Activated T-cell treated with anti-CD3 and anti-CD28 coated beads, Interleukin-2, amount 50 U/mL, for 24 hours (primary cell): ENCODE data around the gene TRIM67.

Source experiments
- DNase-seq: peaks from one replicate; pipeline ENCODE4 v3.0.0-alpha.2; 2020
- H3K27ac Mint-ChIP-seq: 2 replicates; pipeline ENCODE4 v1.8.0; 2020; ENCODE audit warnings: mild to moderate bottlenecking, mixed read lengths
- H3K27me3 Mint-ChIP-seq: 2 replicates; pipeline ENCODE4 v1.8.0; 2020; ENCODE audit warnings: mixed read lengths
- H3K36me3 Mint-ChIP-seq: 2 replicates; pipeline ENCODE4 v1.8.0; 2020; ENCODE audit warnings: low read depth, mixed read lengths
- H3K4me1 Mint-ChIP-seq: 2 replicates; pipeline ENCODE4 v1.8.0; 2020; ENCODE audit warnings: low read depth, mixed read lengths
- H3K4me3 Mint-ChIP-seq: 2 replicates; pipeline ENCODE4 v1.8.0; 2020; ENCODE audit warnings: mild to moderate bottlenecking, moderate library complexity, mixed read lengths
- H3K9me3 Mint-ChIP-seq: 2 replicates; pipeline ENCODE4 v1.8.0; 2020; ENCODE audit warnings: mixed read lengths

Gene TRIM67

GRCh38 chr1:231213831-231214573, 52.1 kb downstream of the TRIM67 start:
- Mint-ChIP-seq H3K36me3 (no peaks in the 10 kb centered on the region), H3K4me1 (peaks cover 20% of the 10 kb centered on the region), H3K27me3 (no peaks in the 10 kb centered on the region), H3K4me3 (no peak overlapping the region), H3K27ac (no peak overlapping the region), H3K9me3 (no peaks in the 10 kb centered on the region)
- no peak for DNase-seq

- Mint-ChIP-seq H3K4me1 (peaks cover 20% of the 10 kb centered on the region), H3K27me3 (no peaks in the 10 kb centered on the region), H3K4me3 (no peak overlapping the region), H3K9me3 (no peaks in the 10 kb centered on the region), H3K36me3 (no peaks in the 10 kb centered on the region), H3K27ac (no peak overlapping the region)
- no peak for DNase-seq
These were observed 53.2 kb downstream of the TRIM67 start for GRCh38 chr1:231214918-231215680.

DNA sequence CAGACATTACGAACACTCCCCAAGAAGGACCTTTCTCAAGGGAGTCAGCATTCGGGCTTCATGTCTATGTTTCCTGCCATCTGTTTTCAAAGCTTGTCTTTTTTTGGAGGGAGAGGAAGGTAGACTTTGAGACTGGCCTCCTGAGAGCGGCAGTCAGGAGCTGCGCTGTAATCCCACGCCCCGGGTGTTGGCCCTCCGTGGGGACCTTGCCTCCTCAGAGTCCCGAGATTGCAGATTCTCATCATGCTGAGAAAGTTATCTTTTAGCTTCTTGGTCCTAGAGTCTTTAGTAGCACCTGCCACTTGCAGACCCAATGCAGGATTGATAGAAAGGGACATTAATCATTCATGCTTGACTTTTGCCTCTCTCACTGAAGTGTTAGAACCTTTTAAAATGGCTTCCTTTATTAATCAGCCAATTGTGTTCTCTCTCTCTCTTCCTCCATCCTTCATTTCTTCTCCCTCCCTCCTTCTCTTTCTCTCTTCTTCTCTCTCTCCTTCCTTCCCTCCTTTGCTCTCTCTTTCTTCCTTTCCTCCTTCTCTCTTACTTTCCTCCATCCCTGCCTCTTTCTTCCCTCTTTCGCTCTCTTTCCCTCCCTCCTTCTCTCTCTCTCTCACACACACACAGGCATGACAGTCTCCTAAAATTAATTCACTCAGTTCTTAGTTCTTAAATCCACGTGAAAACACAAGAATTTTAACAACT, 54.0 kb downstream of the TRIM67 start:
- no peaks in the 10 kb centered on the region for H3K27me3 Mint-ChIP-seq
- H3K4me1 Mint-ChIP-seq, result peaks cover 20% of the 10 kb centered on the region
- no peaks in the 10 kb centered on the region for H3K36me3 Mint-ChIP-seq
- H3K4me3 Mint-ChIP-seq, result no peak overlapping the region
- DNase-seq, result no peak
- H3K27ac Mint-ChIP-seq, result no peak overlapping the region
- H3K9me3 Mint-ChIP-seq, result no peaks in the 10 kb centered on the region

GRCh38 chr1:231216498-231216897, 54.6 kb downstream of the TRIM67 start:
- no peak overlapping the region for H3K27ac Mint-ChIP-seq
- no peak overlapping the region for H3K4me3 Mint-ChIP-seq
- no peaks in the 10 kb centered on the region for H3K9me3 Mint-ChIP-seq
- H3K27me3 Mint-ChIP-seq, result no peaks in the 10 kb centered on the region
- H3K4me1 Mint-ChIP-seq, result peaks cover 15% of the 10 kb centered on the region
- no peak for DNase-seq
- peaks cover 4% of the 10 kb centered on the region for H3K36me3 Mint-ChIP-seq

GRCh38 chr1:231217056-231217455, 55.2 kb downstream of the TRIM67 start:
- Mint-ChIP-seq H3K4me1 (peaks cover 11% of the 10 kb centered on the region), H3K36me3 (peaks cover 7% of the 10 kb centered on the region), H3K27me3 (no peaks in the 10 kb centered on the region), H3K27ac (no peak overlapping the region), H3K4me3 (no peak overlapping the region), H3K9me3 (no peaks in the 10 kb centered on the region)
- no peak for DNase-seq

DNA sequence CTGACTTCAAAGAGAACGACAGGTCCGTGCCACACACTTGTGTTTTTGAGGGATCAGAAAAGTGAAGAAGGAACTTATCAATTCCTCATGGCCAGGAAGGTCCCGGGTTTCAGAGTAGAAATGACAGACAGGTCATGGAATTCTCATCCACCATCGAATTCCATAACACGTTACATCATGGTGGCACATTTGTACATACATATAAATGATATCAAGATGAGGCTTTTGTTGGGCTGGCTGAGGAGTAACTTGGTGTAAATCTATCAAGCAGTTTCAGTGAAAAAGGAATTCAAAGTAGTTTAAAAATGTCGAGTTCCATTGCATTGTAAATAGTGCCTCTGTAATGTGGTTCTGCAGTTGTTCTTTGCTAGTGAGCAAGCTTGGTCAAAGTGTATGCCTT, 56.2 kb downstream of the TRIM67 start:
- H3K27me3 Mint-ChIP-seq, result no peaks in the 10 kb centered on the region
- H3K4me3 Mint-ChIP-seq, result no peak overlapping the region
- DNase-seq, result no peak
- no peaks in the 10 kb centered on the region for H3K9me3 Mint-ChIP-seq
- peaks cover 12% of the 10 kb centered on the region for H3K36me3 Mint-ChIP-seq
- H3K4me1 Mint-ChIP-seq, result peaks cover 11% of the 10 kb centered on the region
- H3K27ac Mint-ChIP-seq, result no peak overlapping the region

- Mint-ChIP-seq H3K36me3 (peaks cover 24% of the 10 kb centered on the region), H3K9me3 (no peaks in the 10 kb centered on the region), H3K4me3 (no peak overlapping the region), H3K27ac (no peak overlapping the region), H3K27me3 (no peaks in the 10 kb centered on the region), H3K4me1 (peaks cover 11% of the 10 kb centered on the region)
- DNase-seq, result no peak
These were observed 57.9 kb downstream of the TRIM67 start for GRCh38 chr1:231219422-231220401.

- no peak overlapping the region for H3K4me3 Mint-ChIP-seq
- no peak overlapping the region for H3K27ac Mint-ChIP-seq
- no peak for DNase-seq
- no peaks in the 10 kb centered on the region for H3K9me3 Mint-ChIP-seq
- peaks cover 35% of the 10 kb centered on the region for H3K36me3 Mint-ChIP-seq
- H3K27me3 Mint-ChIP-seq, result no peaks in the 10 kb centered on the region
- H3K4me1 Mint-ChIP-seq, result peaks cover under 1% of the 10 kb centered on the region
These were observed 58.9 kb downstream of the TRIM67 start for GRCh38 chr1:231220801-231221200.

- H3K36me3 Mint-ChIP-seq, result peaks cover 80% of the 10 kb centered on the region
- no peak overlapping the region for H3K27ac Mint-ChIP-seq
- H3K9me3 Mint-ChIP-seq, result no peaks in the 10 kb centered on the region
- no peak overlapping the region for H3K4me3 Mint-ChIP-seq
- peaks cover 15% of the 10 kb centered on the region for H3K4me1 Mint-ChIP-seq
- no peak for DNase-seq
- no peaks in the 10 kb centered on the region for H3K27me3 Mint-ChIP-seq
These were observed 64.3 kb downstream of the TRIM67 start for GRCh38 chr1:231226156-231226555.

DNA sequence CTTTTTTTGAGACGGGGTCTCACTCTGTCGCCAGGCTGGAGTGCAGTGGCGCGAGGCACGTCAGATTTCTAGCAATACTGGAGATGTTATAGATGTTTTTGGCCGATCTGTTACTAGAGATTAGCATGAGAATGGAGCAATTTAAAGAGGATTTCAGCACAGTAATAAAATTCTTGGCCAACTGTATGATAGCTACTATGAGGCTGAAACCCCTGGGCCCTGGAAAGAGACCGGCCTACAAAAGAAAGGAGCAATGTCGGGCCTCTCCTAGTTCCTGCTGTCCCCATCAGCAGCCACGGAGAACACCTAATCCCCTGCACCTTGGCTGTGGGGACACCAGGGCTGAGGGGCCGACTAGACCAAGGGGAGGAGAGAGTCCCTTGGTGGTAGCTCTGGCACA, 69.7 kb downstream of the TRIM67 start:
- no peak overlapping the region for H3K27ac Mint-ChIP-seq
- H3K27me3 Mint-ChIP-seq, result no peaks in the 10 kb centered on the region
- no peak for DNase-seq
- no peak overlapping the region for H3K4me3 Mint-ChIP-seq
- H3K9me3 Mint-ChIP-seq, result no peaks in the 10 kb centered on the region
- peaks cover 46% of the 10 kb centered on the region for H3K4me1 Mint-ChIP-seq
- H3K36me3 Mint-ChIP-seq, result peaks cover 85% of the 10 kb centered on the region

DNA sequence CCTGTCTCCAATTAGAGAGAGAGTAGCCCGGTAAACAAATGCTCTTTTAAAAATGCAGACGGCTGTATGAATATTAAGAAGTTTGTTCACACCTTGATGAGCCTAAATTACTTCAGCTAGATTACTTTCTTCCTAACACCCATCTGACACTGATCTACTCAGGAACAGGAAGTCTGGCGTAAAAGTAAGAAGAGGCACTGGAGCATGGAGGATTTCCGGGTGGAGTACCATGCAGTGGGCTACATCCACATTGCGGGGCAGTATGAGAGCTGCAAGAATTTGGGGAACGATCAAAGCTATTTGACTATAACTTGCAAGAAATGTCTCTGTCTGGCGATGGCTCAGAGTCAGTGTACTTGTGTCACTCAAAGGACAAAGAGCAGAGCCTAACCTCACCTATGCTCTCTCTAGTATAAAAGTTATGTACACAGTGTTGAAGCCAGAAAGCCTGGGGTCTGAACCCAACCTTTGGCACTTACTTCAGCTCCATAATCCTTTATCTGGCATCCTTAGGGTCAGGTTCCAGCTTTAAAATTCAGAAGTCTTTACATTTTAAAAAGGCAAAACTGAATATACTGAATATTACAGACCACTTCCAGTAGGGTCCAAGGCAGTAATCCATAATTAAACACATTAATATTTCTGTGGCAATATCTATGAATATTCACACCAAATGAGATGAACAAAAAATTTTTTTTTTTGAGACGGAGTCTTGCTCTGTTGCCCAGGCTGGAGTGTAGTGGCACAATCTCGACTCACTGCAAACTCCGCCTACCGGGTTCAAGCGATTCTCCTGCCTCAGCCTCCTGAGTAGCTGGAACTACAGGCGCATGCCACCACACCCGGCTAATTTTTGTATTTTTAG, 71.2 kb downstream of the TRIM67 start:
- Mint-ChIP-seq H3K36me3 (peaks cover 87% of the 10 kb centered on the region), H3K9me3 (no peaks in the 10 kb centered on the region), H3K27ac (no peak overlapping the region), H3K4me1 (peaks cover 58% of the 10 kb centered on the region), H3K4me3 (no peak overlapping the region), H3K27me3 (no peaks in the 10 kb centered on the region)
- DNase-seq, result no peak

DNA sequence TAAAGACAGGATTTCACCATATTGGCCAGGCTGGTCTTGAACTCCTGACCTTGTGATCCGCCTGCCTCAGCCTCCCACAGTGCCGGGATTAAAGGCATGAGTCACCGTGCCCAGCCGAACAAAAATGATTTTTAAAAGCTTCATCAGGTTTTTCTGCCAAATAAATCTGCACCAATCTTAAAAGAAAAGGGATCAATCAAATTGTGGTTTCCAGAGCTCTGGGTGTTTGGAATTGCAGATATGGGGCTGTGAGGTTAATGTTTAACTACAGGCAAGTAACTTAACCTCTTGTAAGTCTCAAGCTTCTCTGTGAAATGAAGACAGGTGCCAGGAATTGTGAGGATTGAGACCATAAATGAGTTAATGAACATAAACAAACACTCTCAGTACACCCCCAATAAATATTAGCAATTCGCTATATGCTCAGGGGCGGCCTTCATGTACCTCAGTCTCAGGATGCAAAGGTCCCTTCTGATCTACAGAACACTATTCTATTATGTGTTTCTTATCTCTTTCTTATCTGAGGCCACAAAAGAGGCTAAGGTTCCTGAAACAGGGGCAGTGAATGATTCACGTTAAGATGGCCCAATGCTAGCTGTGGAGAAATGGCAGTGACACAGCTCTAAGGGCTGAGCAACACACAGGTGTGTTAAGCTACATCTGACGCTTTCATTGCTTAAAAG, 72.0 kb downstream of the TRIM67 start:
- Mint-ChIP-seq H3K9me3 (no peaks in the 10 kb centered on the region), H3K36me3 (peaks cover 93% of the 10 kb centered on the region), H3K4me1 (peaks cover 63% of the 10 kb centered on the region)

DNA sequence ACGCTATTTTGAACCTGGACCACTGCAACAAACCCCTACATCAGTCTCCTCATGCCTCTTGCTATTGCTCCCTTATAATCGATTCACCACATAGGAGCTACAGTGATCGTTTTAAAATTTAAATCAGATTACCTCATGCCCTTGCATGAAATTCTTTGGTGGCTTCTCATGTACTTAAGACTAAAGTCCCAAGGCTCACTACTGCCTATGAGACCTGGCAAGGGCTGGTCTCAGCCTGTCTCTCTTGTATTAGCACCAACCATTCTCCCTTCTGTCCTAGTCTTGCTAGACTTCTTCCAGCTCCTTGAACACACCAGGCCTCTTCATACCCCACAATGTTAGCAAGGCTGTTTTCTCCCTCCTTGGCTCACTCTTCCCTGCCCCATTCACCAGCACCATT, 72.6 kb downstream of the TRIM67 start:
- peaks cover 66% of the 10 kb centered on the region for H3K4me1 Mint-ChIP-seq
- peaks cover 94% of the 10 kb centered on the region for H3K36me3 Mint-ChIP-seq
- no peak overlapping the region for H3K4me3 Mint-ChIP-seq

More for the DNA sequence above, 72.0 kb downstream of the TRIM67 start:
- Mint-ChIP-seq H3K27me3 (no peaks in the 10 kb centered on the region), H3K27ac (no peak overlapping the region), H3K4me3 (no peak overlapping the region)
- DNase-seq, result no peak

More for the DNA sequence above, 72.6 kb downstream of the TRIM67 start:
- H3K9me3 Mint-ChIP-seq, result no peaks in the 10 kb centered on the region
- DNase-seq, result no peak
- H3K27ac Mint-ChIP-seq, result no peak overlapping the region
- no peaks in the 10 kb centered on the region for H3K27me3 Mint-ChIP-seq
